ENCODE data around the gene ARNT2.

The ARNT2 gene

DNA sequence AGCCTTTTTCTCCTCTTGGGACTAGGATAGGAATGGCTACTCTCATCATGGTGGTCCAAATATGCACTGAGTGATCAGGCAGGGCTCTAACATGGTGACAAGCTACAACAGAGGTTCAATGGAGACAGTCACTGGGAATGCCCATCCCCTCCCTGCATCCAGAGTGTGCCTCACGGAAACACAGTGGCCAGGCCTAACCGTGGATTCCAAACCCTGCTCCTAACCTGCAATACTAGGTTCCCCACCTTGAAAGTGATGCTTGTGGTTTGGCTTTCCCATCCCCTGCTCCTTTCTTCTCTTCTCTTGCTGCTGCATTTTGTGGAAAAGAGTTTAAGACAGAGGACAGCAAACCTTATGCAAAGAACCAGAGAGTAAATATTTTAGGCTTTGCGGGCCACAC lies 216.0 kb downstream of the ARNT2 start:
- DNase-seq (ENCODE audit: low read depth), result no peak
- no peak overlapping the region for H3K4me3 ChIP-seq (ENCODE audit: low read depth, low read length)
- TF ChIP-seq, protein P1, sequence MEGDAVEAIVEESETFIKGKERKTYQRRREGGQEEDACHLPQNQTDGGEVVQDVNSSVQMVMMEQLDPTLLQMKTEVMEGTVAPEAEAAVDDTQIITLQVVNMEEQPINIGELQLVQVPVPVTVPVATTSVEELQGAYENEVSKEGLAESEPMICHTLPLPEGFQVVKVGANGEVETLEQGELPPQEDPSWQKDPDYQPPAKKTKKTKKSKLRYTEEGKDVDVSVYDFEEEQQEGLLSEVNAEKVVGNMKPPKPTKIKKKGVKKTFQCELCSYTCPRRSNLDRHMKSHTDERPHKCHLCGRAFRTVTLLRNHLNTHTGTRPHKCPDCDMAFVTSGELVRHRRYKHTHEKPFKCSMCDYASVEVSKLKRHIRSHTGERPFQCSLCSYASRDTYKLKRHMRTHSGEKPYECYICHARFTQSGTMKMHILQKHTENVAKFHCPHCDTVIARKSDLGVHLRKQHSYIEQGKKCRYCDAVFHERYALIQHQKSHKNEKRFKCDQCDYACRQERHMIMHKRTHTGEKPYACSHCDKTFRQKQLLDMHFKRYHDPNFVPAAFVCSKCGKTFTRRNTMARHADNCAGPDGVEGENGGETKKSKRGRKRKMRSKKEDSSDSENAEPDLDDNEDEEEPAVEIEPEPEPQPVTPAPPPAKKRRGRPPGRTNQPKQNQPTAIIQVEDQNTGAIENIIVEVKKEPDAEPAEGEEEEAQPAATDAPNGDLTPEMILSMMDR (IDR thresholded peaks at IDR 0.05; ENCODE audit: control insufficient read depth, extremely low read depth, insufficient read depth), result no peak

DNA sequence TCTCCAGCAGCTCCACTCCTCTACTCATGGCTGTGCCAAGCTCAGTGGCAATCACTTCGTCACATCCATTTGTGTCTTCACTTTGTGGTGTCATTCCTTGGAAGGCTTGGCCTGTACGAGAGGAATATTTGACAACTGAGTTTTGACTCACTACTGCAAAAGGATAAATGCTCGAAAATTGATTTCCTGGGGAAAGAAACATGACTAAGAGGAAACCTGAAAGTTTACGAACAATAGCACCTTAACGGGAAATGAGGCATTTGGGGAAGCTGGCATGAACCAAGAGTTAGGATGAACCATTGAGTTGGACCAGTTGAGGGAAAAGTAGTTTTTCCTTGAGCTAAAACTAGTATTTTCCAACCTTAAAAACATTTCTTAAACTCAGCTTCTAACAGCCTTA lies 216.7 kb downstream of the ARNT2 start:
- no peak for DNase-seq (ENCODE audit: low read depth)
- TF ChIP-seq, protein P1 (IDR thresholded peaks at IDR 0.05; ENCODE audit: control insufficient read depth, extremely low read depth, insufficient read depth), result no peak
- no peak overlapping the region for H3K4me3 ChIP-seq (ENCODE audit: low read depth, low read length)

DNA sequence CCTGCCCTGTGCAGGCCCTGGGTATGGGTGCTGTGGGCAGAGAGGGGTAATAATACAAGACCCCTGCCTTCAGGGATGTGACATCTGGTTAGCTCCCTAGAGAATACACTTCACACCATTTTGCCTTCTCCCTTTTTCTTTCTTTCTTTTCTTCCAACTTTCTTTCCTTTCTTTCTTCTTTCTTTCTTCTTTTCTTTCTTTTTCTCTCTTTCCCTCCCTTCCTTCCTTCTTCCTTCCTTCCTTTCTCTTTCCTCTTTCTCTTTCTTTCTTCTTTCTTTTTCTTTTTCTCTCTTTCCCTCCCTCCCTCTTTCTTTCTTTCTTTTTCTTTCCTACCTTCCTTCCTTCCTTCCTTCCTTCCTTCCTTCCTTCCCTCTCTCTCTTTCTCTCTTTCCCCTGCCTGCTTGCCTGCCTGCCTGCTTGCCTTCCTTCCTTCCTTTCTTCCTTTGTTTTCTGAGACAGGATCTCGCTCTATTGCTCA lies 222.5 kb downstream of the ARNT2 start:
- TF ChIP-seq, protein P1 (IDR thresholded peaks at IDR 0.05; ENCODE audit: control insufficient read depth, extremely low read depth, insufficient read depth), result no peak
- no peak overlapping the region for H3K4me3 ChIP-seq (ENCODE audit: low read depth, low read length)
- DNase-seq (ENCODE audit: low read depth), result no peak

DNA sequence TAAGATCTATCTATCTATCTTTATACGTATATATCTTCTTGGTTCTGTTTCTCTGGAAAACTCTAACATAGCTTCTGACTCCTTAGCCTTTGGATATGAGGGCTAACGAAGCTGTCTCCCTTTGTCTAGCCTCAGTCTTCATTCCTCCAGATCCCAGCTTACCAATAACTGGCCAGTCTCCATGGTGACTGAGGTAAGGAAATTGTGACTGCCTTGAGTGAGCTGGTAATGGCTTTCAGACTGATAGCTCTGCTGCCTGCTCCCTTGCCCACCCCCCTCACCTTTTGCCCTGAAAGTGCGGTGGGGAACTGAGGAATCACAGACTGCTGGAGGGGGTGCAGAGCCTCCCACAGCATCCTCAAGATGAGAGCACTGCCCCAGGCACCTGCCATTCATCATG lies 225.2 kb downstream of the ARNT2 start:
- no peak overlapping the region for H3K4me3 ChIP-seq (ENCODE audit: low read depth, low read length)
- no peak for DNase-seq (ENCODE audit: low read depth)
- TF ChIP-seq, protein P1 (IDR thresholded peaks at IDR 0.05; ENCODE audit: control insufficient read depth, extremely low read depth, insufficient read depth), result no peak

DNA sequence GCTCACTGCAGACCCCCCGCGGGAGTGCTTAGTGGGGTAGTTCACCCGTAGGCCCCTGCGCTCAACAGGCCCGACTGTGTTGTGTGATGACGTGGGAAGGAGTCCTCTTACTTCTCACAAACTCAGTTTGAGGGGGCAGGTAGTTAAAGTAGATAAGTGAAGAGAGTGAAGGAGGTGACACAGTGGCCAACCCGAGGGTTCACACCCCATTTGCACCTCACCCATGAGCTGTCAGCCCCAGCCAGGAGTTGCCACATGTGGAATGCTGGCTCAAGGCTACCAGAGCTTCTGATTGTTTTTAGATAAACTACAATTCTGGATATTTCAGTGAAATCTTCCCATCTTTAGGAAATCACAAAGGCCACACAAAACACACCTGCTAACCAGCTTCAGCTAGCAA lies 226.8 kb downstream of the ARNT2 start:
- H3K4me3 ChIP-seq (ENCODE audit: low read depth, low read length), result no peak overlapping the region
- TF ChIP-seq, protein P1 (IDR thresholded peaks at IDR 0.05; ENCODE audit: control insufficient read depth, extremely low read depth, insufficient read depth), result no peak
- DNase-seq (ENCODE audit: low read depth), result no peak

DNA sequence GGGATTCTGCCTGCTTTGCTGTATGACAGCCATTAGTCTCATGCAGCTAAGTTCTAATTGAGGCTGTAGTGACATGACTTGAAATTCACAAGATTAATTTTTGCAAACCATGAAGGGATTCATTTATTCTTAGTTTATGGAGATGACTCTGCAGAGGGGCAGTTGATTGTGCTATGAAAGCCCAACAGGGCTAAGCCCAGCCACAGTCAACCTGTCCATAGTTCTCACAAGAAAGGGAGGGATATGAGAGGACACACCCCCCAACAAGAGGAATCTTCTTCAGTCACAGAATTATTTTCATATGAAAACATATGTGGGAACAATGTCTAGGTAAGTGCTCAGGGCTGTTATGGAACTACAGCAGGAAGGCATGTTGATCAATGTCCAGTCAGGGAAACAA lies 229.0 kb downstream of the ARNT2 start:
- no peak overlapping the region for H3K4me3 ChIP-seq (ENCODE audit: low read depth, low read length)
- DNase-seq (ENCODE audit: low read depth), result no peak
- TF ChIP-seq, protein P1 (IDR thresholded peaks at IDR 0.05; ENCODE audit: control insufficient read depth, extremely low read depth, insufficient read depth), result no peak

DNA sequence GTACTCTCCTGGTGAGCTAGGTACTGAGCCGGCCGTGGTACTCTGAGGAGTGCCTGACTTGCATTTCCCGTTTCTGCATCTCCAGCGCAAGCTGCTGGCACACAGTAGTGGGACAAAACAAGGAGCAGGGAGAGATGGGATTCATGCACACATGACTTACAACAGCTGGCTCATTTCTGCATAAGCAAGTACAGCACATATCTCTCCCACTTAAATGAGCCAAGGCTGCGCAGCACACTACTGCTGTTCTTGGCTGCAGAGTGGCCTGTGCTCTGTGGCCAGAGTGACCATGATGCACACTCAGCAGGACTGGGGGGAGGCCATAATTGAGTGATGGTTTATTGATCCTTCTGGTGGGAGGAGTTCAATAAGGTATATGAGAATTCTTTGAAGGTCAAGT lies 231.8 kb downstream of the ARNT2 start:
- TF ChIP-seq, protein P1 (IDR thresholded peaks at IDR 0.05; ENCODE audit: control insufficient read depth, extremely low read depth, insufficient read depth), result no peak
- H3K4me3 ChIP-seq (ENCODE audit: low read depth, low read length), result no peak overlapping the region
- DNase-seq (ENCODE audit: low read depth), result no peak
